H54 (cell line): Measurements from ENCODE around the gene GLYR1.

Source experiments
- DNase-seq: peaks from one replicate; pipeline ENCODE4 v3.0.0; 2011; ENCODE audit warnings: low spot score, mixed read lengths; ENCODE audit not compliant: insufficient read length
- FAIRE-seq: peaks from 3 replicates; lab custom pipeline; 2011; peaks lifted over from hg19 to GRCh38; lab: Jason Lieb, UNC
- POLR2A ChIP-seq: IDR thresholded peaks from 2 replicates; pipeline ENCODE4 v1.6.1; 2011; ENCODE audit warnings: low read depth, mild to moderate bottlenecking, low read length

GLYR1 gene

GRCh38 chr16:4884972-4885874, 38.1 kb upstream of the GLYR1 start:
- DNase-seq (no peak), FAIRE-seq (no peak)
- TF ChIP-seq POLR2A = no peak

DNA sequence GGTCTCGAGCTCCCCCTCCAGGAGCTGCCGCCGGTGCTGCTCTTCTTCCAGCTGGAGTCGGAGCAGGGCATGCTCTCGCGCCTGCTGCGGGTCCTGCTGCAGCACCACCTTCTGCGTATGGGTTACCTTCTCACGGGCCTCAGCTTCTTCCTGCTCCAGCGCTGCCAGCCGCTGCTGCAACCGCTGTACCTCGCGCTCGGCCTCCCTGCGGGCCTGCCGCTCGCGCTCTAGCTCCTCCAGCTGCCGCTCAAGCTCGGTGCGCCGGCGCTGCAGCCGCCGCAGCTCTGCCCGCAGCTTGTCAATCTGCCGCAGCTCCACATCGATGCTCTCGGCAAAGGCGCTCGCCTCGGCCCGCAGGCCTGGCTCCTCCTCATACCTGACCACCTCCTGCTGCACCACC, 37.1 kb upstream of the GLYR1 start:
- FAIRE-seq (no peak), DNase-seq (no peak)
- no peak for TF ChIP-seq POLR2A

DNA sequence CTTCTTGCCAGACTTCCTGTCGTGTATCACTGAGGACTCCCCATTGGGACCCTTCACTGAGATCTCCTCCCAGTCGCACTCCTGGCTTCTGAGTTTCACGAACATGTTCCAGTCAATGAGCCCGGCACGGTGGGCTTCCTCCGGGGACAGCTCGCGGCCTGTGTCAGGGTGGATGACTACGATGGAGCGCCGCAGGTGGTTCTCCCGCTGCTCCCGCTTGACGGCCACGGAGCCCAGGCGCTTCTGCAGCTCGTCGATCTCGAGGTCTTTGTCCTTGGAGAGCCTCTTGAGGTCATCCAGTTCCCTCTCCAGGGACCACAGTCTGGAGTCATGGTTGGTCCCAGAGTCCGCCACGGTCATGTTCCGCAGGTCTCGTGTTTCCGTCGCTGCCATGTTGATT, 36.4 kb upstream of the GLYR1 start:
- FAIRE-seq (no peak), DNase-seq (no peak)
- no peak for TF ChIP-seq POLR2A

DNA sequence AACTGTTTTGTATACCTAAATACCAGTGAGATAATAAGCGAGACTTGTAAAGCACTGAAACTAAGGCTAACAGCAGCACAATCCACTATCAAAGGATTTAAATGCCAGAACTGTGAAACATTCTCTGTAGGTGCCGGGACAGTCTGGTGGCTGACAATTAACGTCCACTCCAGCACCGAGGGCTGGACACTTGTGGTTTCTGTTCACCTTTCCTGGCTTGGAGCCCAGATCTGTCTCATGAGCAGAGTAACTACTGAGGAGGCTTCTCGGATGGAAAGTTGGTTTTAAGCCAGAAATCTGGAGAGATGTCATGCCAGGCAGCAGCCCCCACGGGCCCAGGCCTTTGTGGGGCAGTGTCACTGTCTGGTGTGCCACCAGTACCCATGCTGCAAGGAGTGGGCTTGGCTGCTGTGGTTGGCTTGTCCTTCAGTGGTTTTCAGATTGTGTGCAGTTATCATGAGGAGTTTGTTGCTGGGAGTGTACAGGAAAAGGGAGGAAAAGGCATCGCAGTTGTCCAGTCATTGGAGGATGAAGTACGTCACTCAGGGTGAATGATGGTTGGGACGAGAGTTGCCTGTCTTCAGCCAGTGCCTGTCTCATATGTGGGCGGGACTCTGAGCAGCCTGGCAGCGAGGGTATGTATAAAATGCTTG, 35.7 kb upstream of the GLYR1 start:
- FAIRE-seq = peak; percentile 20
- peak; percentile 70 for DNase-seq
- TF ChIP-seq POLR2A = no peak

DNA sequence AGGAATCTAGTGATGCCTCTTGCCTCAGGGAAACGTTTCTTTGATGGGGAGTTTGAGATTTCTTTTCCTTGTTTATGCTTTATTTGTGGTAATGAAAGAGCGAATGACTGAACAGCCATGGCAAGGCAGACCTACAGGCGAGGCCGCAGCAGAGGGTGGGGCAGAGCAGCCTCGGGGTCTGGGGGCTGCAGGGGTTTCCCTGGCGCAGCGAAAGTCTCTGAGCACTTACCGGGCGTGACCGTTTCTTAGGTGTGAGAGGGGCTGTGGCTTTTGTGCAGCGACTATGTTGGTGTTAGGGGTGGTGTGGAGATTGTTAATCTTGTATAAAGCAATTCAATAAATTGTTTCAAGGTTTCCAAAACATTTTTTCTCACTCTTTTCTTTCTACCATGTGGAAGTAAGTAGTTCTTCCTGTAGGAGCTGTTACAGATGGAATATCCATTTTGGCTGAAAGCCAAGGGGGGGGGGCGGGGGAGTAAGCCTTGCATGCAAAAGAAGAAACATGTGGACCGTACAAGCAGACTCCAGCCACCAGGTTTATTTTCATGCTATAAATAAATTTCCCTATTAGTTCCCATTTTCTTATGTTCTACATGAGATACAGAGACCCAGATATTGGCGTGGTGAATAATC, 35.0 kb upstream of the GLYR1 start:
- DNase-seq (no peak), FAIRE-seq (no peak)
- no peak for TF ChIP-seq POLR2A

GRCh38 chr16:4880006-4880580, 33.0 kb upstream of the GLYR1 start:
- DNase-seq (no peak), FAIRE-seq (no peak)
- no peak for TF ChIP-seq POLR2A

DNA sequence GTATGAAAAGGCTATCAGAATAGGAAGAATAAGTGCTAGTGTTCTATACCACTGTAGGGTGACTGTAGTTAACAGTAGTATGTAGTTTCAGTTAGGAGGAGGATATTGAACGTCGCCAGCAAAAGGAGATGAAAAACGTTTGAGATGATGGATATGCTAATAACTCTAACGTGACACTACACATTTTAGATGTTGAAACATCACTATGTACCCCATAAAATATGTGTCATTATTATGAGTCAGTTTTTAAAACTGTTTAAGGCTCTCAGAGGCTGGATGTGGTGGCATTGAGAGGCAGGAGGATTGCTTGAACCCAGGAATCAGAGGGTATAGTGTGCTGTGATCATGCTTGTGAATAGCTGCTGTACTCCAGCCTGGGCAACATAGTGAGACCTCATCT, 32.0 kb upstream of the GLYR1 start:
- no peak for DNase-seq
- FAIRE-seq = no peak

DNA sequence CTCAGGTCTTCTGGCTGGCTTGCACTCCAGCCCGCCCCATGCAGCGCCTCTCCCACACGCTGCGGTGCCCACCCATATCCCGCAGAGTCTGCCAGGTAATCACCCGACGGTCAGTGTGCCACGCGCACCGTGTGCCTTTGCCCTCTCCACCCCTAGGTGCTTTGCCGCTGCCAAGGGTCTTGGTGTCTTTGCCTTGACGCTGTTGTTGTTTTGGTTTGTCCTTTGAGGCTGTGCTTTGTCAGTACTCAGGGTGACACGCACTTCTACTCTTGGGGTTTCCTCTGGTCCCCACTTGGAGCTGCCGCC, 30.2 kb upstream of the GLYR1 start:
- no peak for TF ChIP-seq POLR2A
- DNase-seq (no peak), FAIRE-seq (no peak)

More for the DNA sequence above, 32.0 kb upstream of the GLYR1 start:
- TF ChIP-seq POLR2A = no peak

- FAIRE-seq = no peak
- TF ChIP-seq POLR2A = no peak
Measured at GRCh38 chr16:4876646-4877379, 29.7 kb upstream of the GLYR1 start.

GRCh38 chr16:4874666-4875065, 27.6 kb upstream of the GLYR1 start:
- FAIRE-seq = no peak
- no peak for TF ChIP-seq POLR2A
- DNase-seq = no peak

More at GRCh38 chr16:4876646-4877379, 29.7 kb upstream of the GLYR1 start:
- DNase-seq = no peak

DNA sequence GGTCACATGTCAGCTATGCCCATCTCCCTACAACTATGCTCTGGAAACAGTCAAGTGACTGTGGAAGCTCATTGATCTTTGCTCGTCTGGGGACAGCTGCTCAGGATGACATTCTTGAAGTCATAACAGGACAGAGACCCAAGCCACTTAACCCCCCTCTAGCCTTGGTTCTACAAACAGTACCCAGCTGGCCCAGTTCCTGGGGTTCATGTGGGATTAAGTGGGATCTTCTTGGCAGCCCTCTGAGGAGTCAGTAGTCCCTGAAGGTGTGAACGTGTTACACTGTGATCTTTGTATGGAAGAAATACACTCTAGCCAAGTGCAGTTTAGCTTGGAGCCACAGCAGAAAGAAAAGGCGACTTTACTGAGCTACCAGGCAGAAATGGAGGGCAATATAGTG, 26.0 kb upstream of the GLYR1 start:
- DNase-seq = no peak
- TF ChIP-seq POLR2A = no peak
- FAIRE-seq = no peak

DNA sequence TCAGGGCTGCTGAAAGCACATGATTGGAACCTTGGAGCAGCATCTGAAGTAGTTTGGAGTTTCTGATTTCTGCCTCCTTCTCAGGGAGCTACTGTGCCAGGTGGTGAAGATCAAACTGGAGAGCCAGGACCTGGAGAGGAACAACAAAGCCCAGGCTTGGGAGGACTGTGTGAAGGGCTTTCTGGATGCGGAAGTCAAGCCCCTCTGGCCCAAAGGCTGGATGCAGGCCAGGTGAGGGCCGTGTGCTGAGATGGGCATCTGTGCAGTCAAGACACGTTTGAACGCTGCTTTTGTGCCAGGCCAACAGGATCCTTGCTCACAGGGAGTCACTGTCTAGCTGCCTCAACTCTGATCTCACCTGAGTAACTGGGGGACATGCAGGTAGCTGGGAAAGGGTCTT, 24.0 kb upstream of the GLYR1 start:
- no peak for DNase-seq
- TF ChIP-seq POLR2A = no peak
- no peak for FAIRE-seq

- no peak for DNase-seq
- TF ChIP-seq POLR2A = no peak
- no peak for FAIRE-seq
Measured at GRCh38 chr16:4870138-4870671, 23.1 kb upstream of the GLYR1 start.
